Measurements from ENCODE around the gene ADSS2.

Gene ADSS2

DNA sequence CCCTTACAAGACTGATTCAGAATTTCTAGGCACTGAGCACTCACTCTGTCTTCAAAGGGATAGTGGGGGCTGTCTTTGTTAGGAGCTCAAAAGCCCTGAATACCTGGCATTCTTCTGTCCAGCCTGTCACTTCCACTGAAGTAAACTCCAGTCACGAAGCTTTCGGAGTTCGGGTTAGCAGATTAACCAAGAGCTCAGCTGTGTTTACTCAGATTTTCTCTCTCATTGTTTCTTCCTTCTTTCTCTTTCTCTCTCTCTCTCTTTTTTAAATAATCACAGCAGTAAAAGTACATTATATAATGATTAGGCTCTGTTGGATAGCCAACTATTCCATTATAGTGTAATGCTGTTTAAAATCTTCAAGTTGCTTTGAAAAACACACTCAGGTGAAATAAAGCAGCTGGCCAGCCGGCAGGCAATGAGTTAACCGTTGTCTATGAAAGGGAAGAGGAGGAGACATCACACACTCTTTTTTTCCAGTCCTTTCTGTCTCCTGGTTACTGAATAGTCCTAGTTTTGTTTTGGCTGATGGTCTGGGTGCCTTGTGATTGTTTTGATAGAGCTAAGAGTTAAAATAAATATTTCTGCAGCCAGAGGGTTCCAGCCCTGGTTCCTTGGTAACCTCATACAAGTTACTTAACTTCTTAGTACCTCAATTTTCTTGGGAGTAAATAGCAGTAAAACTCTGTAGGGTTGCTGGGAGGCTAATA is 89.8 kb downstream of the ADSS2 start:
- DNase-seq, result no peak

Measured in stimulated activated naive CD4-positive, alpha-beta T cell (primary cell).